Fibroblast of villous mesenchyme (primary cell): Measurements from ENCODE around the gene BCAP29. TPM values are rescaled to one million over a fixed set of nuclear protein-coding genes. Genes with fewer than 3 reads are reported as not detected.

Source experiments
- DNase-seq: peaks from one replicate; pipeline ENCODE4 v3.0.0-alpha.2; 2010; ENCODE audit warnings: low read depth
- H3K4me3 ChIP-seq: 2 replicates; pipeline ENCODE4 v1.5.1; 2011; ENCODE audit warnings: low read depth, mild to moderate bottlenecking, low read length
- CTCF ChIP-seq: IDR thresholded peaks from 2 replicates; pipeline ENCODE4 v1.5.1; 2012; ENCODE audit warnings: low read depth, mild to moderate bottlenecking, low read length; ENCODE audit not compliant: insufficient read depth
- total RNA-seq: library from RNA; depleted of rRNA; stranded (reverse); fragments of >200 nt; gene quantifications from 2 replicates; pipeline ENCODE4 v1.2.3, GENCODE V29; 2012

BCAP29 gene
- total RNA-seq, 1 donor: 62.2 TPM

GRCh38 chr7:107643938-107644308 lies 63.9 kb downstream of the BCAP29 start:
- no peak for DNase-seq
- TF ChIP-seq CTCF: no peak
- H3K4me3 ChIP-seq: no peak overlapping the region

DNA sequence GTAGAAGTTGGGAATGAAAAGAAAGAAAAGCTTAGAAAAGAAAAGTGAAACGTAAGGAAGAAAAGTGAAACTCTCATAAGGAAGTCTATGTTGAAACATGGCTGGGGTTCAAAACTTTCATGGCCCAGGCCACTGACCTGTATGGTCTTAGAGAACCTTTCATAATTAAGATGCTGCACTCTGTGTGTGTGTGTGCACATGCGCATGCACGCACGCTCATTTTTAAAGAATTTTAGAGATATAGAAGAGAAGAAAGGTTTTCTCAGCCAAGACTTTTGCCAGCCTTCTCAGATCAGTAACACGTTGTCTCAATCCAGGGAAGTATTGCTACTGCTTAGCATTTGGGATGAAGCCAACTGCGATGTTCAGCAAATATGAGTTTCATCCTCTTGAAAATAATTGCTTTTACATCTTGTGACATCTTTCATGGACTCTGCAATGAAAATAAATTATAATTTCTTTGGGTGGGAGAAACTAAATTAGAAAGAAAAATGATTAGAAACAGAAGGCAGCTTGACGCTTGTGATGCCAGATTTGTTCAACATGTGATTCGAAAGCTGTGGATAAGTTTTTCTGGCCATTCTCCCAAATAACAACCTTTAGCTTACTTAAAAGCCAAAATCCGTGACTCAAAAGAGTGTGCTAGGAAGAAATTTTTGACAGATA lies 64.4 kb downstream of the BCAP29 start:
- DNase-seq: peak; percentile 33
- TF ChIP-seq CTCF: no peak
- no peak overlapping the region for H3K4me3 ChIP-seq

- no peak overlapping the region for H3K4me3 ChIP-seq
- no peak for DNase-seq
- TF ChIP-seq CTCF: no peak
These were observed 72.6 kb downstream of the BCAP29 start for GRCh38 chr7:107652642-107653041.

GRCh38 chr7:107658467-107658866 lies 78.4 kb downstream of the BCAP29 start:
- no peak overlapping the region for H3K4me3 ChIP-seq
- no peak for TF ChIP-seq CTCF
- DNase-seq: no peak

GRCh38 chr7:107659666-107660065 lies 79.6 kb downstream of the BCAP29 start:
- no peak for TF ChIP-seq CTCF
- peak; percentile 48 for DNase-seq

GRCh38 chr7:107660381-107661080 lies 80.5 kb downstream of the BCAP29 start, which contains the start of gene SLC26A4:
SLC26A4 (plus strand) TSS chr7:107660828; CDS start chr7:107661642, 814 bp downstream.
- peak within 1 kb of the TSS; percentile 49 for H3K4me3 ChIP-seq
- TF ChIP-seq CTCF: no peak
- DNase-seq: no peak

More at GRCh38 chr7:107659666-107660065, 79.6 kb downstream of the BCAP29 start:
- no peak overlapping the region for H3K4me3 ChIP-seq
